Endothelial cell of umbilical vein (primary cell): ENCODE measurements around the gene ANO1.

ENCODE experiments used
- EZH2 ChIP-seq: IDR thresholded peaks from 2 replicates; pipeline ENCODE4 v1.6.1; 2012; ENCODE audit warnings: borderline replicate concordance, low read depth, mild to moderate bottlenecking, moderate library complexity, low read length, inconsistent platforms; ENCODE audit not compliant: severe bottlenecking
- GATA2 ChIP-seq: IDR thresholded peaks from 2 replicates; pipeline ENCODE4 v1.7.0; 2011; ENCODE audit warnings: low read depth, mild to moderate bottlenecking, moderate library complexity, mixed read lengths, low read length; ENCODE audit not compliant: insufficient read length, insufficient read depth
- JUN ChIP-seq: IDR thresholded peaks from 2 replicates; pipeline ENCODE4 v1.6.1; 2011; ENCODE audit warnings: borderline replicate concordance, low read depth; ENCODE audit not compliant: insufficient read length, insufficient read depth
- MYC ChIP-seq: IDR thresholded peaks from one replicate; pipeline ENCODE4 v1.6.1; 2011; ENCODE audit warnings: mild to moderate bottlenecking, low read depth, low read length
- POLR2A ChIP-seq: IDR thresholded peaks from 2 replicates; pipeline ENCODE4 v1.6.1; 2012; ENCODE audit warnings: low read depth, mild to moderate bottlenecking, control low read depth, low read length
- POLR2AphosphoS5 ChIP-seq: IDR thresholded peaks from 2 replicates; pipeline ENCODE4 v1.6.1; 2012; ENCODE audit warnings: low read depth, mild to moderate bottlenecking, control low read depth, low read length, moderate library complexity; ENCODE audit not compliant: insufficient read depth
- TF ChIP-seq, protein P1 (sequence below), 2 donors: IDR thresholded peaks; 1 replicate in 1 of 2; 2 replicates in 1 of 2; pipeline ENCODE4 v1.5.1; 2011; ENCODE audit warnings: low read length in 2 of 2, mild to moderate bottlenecking in 2 of 2, moderate library complexity in 2 of 2, control low read depth in 1 of 2, inconsistent platforms in 1 of 2, low read depth in 1 of 2; ENCODE audit not compliant: insufficient read depth in 1 of 2; ENCODE audit errors: extremely low read depth in 1 of 2
- TF ChIP-seq, protein P2 (sequence below): IDR thresholded peaks from 2 replicates; pipeline ENCODE4 v1.6.1; 2011; ENCODE audit not compliant: insufficient read depth, insufficient read length

DNA sequence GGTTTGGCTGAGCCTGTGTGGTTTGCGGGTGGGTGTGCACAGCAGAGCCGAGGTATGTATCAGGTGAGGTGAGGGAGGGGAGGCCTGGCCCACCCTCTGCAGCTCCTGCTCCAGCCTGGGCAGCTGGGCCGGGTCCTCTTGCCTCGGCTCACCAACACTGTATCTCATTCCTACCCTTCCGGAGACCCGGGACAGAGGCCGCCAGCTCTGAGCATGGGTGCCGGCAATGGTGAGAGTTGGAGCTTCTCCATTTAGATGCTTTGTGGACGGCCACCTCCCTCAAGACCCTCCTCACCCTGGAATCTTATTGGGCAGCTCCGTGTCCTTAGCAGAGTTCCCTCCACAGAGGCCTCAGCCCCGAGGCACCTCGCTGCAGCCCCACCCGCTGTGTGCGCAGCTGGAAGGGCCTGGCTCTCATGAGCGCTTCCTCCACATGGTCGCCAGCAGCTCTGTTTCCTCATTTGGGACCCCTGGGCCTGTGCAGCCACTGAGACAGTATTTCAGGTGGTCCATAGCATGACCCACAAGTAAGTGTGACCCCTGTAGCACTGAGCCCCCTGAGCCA is 55.7 kb downstream of the ANO1 start:
- TF ChIP-seq, protein P1, sequence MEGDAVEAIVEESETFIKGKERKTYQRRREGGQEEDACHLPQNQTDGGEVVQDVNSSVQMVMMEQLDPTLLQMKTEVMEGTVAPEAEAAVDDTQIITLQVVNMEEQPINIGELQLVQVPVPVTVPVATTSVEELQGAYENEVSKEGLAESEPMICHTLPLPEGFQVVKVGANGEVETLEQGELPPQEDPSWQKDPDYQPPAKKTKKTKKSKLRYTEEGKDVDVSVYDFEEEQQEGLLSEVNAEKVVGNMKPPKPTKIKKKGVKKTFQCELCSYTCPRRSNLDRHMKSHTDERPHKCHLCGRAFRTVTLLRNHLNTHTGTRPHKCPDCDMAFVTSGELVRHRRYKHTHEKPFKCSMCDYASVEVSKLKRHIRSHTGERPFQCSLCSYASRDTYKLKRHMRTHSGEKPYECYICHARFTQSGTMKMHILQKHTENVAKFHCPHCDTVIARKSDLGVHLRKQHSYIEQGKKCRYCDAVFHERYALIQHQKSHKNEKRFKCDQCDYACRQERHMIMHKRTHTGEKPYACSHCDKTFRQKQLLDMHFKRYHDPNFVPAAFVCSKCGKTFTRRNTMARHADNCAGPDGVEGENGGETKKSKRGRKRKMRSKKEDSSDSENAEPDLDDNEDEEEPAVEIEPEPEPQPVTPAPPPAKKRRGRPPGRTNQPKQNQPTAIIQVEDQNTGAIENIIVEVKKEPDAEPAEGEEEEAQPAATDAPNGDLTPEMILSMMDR (IDR thresholded peaks at IDR 0.05; ENCODE audit: extremely low read depth in 1 of 2, insufficient read depth in 1 of 2, low read depth in 1 of 2, low read length in 2 of 2), result no peak
- no peak for TF ChIP-seq POLR2A
- no peak for TF ChIP-seq JUN
- no peak for TF ChIP-seq POLR2AphosphoS5
- TF ChIP-seq, protein P2, sequence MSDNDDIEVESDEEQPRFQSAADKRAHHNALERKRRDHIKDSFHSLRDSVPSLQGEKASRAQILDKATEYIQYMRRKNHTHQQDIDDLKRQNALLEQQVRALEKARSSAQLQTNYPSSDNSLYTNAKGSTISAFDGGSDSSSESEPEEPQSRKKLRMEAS, result no peak
- TF ChIP-seq EZH2, result no peak
- TF ChIP-seq GATA2, result no peak
- no peak for TF ChIP-seq MYC
